Hepatocyte (in vitro differentiated cells): ENCODE data around the gene SCAMP5. TPM values are rescaled to one million over a fixed set of nuclear protein-coding genes. Genes with fewer than 3 reads are reported as not detected.
A peak's percentile ranks its signal among the peaks of the same experiment; 100 is the strongest.

ENCODE experiments used
- DNase-seq: peaks from one replicate; pipeline ENCODE4 v3.0.0-alpha.2; 2016; ENCODE audit warnings: low spot score
- H2AFZ ChIP-seq: fragments of 200-600 bp; sonication (generic); 2 replicates; pipeline ENCODE4 v1.6.0; 2016; ENCODE audit warnings: antibody characterized with exemption, mild to moderate bottlenecking
- H3K27ac ChIP-seq: fragments of 200-600 bp; sonication (generic); 2 replicates; pipeline ENCODE4 v1.5.1; 2016; ENCODE audit warnings: mild to moderate bottlenecking
- H3K27me3 ChIP-seq: fragments of 200-600 bp; sonication (generic); 2 replicates; pipeline ENCODE4 v1.6.1; 2016
- H3K36me3 ChIP-seq: fragments of 200-600 bp; sonication (generic); replicated peaks from 2 replicates; pipeline ENCODE4 v1.5.1; 2016; ENCODE audit warnings: low read depth; ENCODE audit not compliant: insufficient read depth
- H3K4me1 ChIP-seq: fragments of 200-600 bp; sonication (generic); 2 replicates; pipeline ENCODE4 v1.5.1; 2016; ENCODE audit warnings: mild to moderate bottlenecking, moderate library complexity; ENCODE audit not compliant: insufficient read depth
- H3K4me2 ChIP-seq: fragments of 200-600 bp; sonication (generic); 2 replicates; pipeline ENCODE4 v1.6.0; 2016
- H3K4me3 ChIP-seq: fragments of 200-600 bp; sonication (generic); 2 replicates; pipeline ENCODE4 v1.5.1; 2016; ENCODE audit warnings: mild to moderate bottlenecking
- H3K79me2 ChIP-seq: fragments of 200-600 bp; sonication (generic); 2 replicates; pipeline ENCODE4 v1.6.0; 2017; ENCODE audit warnings: mild to moderate bottlenecking
- H3K9me2 ChIP-seq: fragments of 200-600 bp; sonication (generic); replicated peaks from 2 replicates; pipeline ENCODE4 v1.6.0; 2017; ENCODE audit warnings: mild to moderate bottlenecking; ENCODE audit not compliant: insufficient read depth
- H3K9me3 ChIP-seq: fragments of 200-600 bp; sonication (generic); 2 replicates; pipeline ENCODE4 v1.5.1; 2016; ENCODE audit warnings: low read depth, mild to moderate bottlenecking
- H4K20me1 ChIP-seq: fragments of 200-600 bp; sonication (generic); 2 replicates; pipeline ENCODE4 v1.6.0; 2016; ENCODE audit warnings: mild to moderate bottlenecking; ENCODE audit not compliant: insufficient read depth, poor library complexity, severe bottlenecking
- CTCF ChIP-seq: fragments of 200-600 bp; sonication (generic); IDR thresholded peaks from 2 replicates; pipeline ENCODE4 v1.5.1; 2016; ENCODE audit warnings: antibody characterized with exemption, mild to moderate bottlenecking; ENCODE audit not compliant: poor library complexity
- EZH2 ChIP-seq: fragments of 200-600 bp; sonication (generic); IDR thresholded peaks from 2 replicates; pipeline ENCODE4 v1.6.1; 2016; ENCODE audit warnings: antibody characterized with exemption, mild to moderate bottlenecking, borderline replicate concordance
- EZH2phosphoT487 ChIP-seq: fragments of 200-600 bp; sonication (generic); IDR thresholded peaks from one replicate; pipeline ENCODE4 v1.6.1; 2018; ENCODE audit warnings: antibody characterized with exemption, mild to moderate bottlenecking, low read depth, moderate library complexity; ENCODE audit not compliant: unreplicated experiment, severe bottlenecking
- WGBS: methylation state at CpG from one replicate; pipeline ENCODE4 v1.1.6; 2016; ENCODE audit warnings: low lambda C conversion rate; ENCODE audit errors: missing lambda C conversion rate; 5-methylcytosine and 5-hydroxymethylcytosine counted together
- polyA plus RNA-seq: library from polyadenylated mRNA; unstranded; fragments of >200 nt; fragmentation: Nextera tagmentation; extraction: Ambion mirVana; gene quantifications from 2 replicates; pipeline ENCODE4 v1.2.1, GENCODE V29; 2016
- total RNA-seq: library from RNA; depleted of rRNA; stranded (reverse); fragments of >200 nt; gene quantifications from 2 replicates; pipeline ENCODE4 v1.2.3, GENCODE V29; 2014

SCAMP5 gene
- total and polyA plus RNA-seq, 2 experiments from 2014 or later, result 10.6 to 18.8 TPM

- H3K27ac ChIP-seq, result no peak overlapping the region
Measured at GRCh38 chr15:75032395-75032794, 37.0 kb downstream of the SCAMP5 start.

GRCh38 chr15:75033809-75034208 lies 38.4 kb downstream of the SCAMP5 start:
- H3K27ac ChIP-seq, result no peak overlapping the region
- no peak overlapping the region for H3K4me3 ChIP-seq
- H4K20me1 ChIP-seq, result no peaks in the 10 kb centered on the region
- no peaks in the 10 kb centered on the region for H3K9me3 ChIP-seq
- DNase-seq, result no peak
- no peaks in the 10 kb centered on the region for H3K36me3 ChIP-seq
- TF ChIP-seq EZH2 (no peak), EZH2phosphoT487 (no peak), CTCF (no peak)
- 83% methylated on average over 6 of the region's 6 CpGs for WGBS
- no peaks in the 10 kb centered on the region for H3K9me2 ChIP-seq
- H3K4me1 ChIP-seq, result peaks cover 33% of the 10 kb centered on the region
- peaks cover 31% of the 10 kb centered on the region for H3K79me2 ChIP-seq
- no peak overlapping the region for H2AFZ ChIP-seq
- H3K4me2 ChIP-seq, result no peak overlapping the region
- no peaks in the 10 kb centered on the region for H3K27me3 ChIP-seq

More at GRCh38 chr15:75032395-75032794, 37.0 kb downstream of the SCAMP5 start:
- Histone ChIP-seq H3K9me2 (no peaks in the 10 kb centered on the region), H3K4me2 (no peak overlapping the region), H2AFZ (no peak overlapping the region), H3K9me3 (no peaks in the 10 kb centered on the region), H3K36me3 (no peaks in the 10 kb centered on the region), H3K79me2 (peaks cover 29% of the 10 kb centered on the region), H3K27me3 (no peaks in the 10 kb centered on the region), H3K4me3 (no peak overlapping the region), H4K20me1 (no peaks in the 10 kb centered on the region), H3K4me1 (peaks cover 33% of the 10 kb centered on the region)
- 95% methylated on average over 2 of the region's 2 CpGs for WGBS
- no peak for DNase-seq
- TF ChIP-seq CTCF, result no peak
- no peak for TF ChIP-seq EZH2phosphoT487
- no peak for TF ChIP-seq EZH2

- no peak for DNase-seq
- peaks cover 31% of the 10 kb centered on the region for H3K4me1 ChIP-seq
- H3K4me3 ChIP-seq, result no peak overlapping the region
- no peaks in the 10 kb centered on the region for H3K9me2 ChIP-seq
- H3K36me3 ChIP-seq, result no peaks in the 10 kb centered on the region
- H3K27ac ChIP-seq, result no peak overlapping the region
- H3K79me2 ChIP-seq, result peaks cover 30% of the 10 kb centered on the region
- H3K4me2 ChIP-seq, result no peak overlapping the region
- WGBS, result over 99% methylated on average over 8 of the region's 8 CpGs
- TF ChIP-seq EZH2 (no peak), EZH2phosphoT487 (no peak), CTCF (no peak)
- H2AFZ ChIP-seq, result no peak overlapping the region
- no peaks in the 10 kb centered on the region for H4K20me1 ChIP-seq
- H3K27me3 ChIP-seq, result no peaks in the 10 kb centered on the region
- no peaks in the 10 kb centered on the region for H3K9me3 ChIP-seq
Measured at GRCh38 chr15:75034615-75035014, 39.3 kb downstream of the SCAMP5 start.

GRCh38 chr15:75036212-75036616 lies 40.9 kb downstream of the SCAMP5 start:
- DNase-seq, result peak; percentile 80
- Histone ChIP-seq H3K4me1 (peaks cover 23% of the 10 kb centered on the region), H3K27me3 (no peaks in the 10 kb centered on the region), H3K4me2 (no peak overlapping the region), H2AFZ (no peak overlapping the region), H3K36me3 (no peaks in the 10 kb centered on the region), H3K79me2 (peaks cover 28% of the 10 kb centered on the region), H4K20me1 (no peaks in the 10 kb centered on the region), H3K9me2 (no peaks in the 10 kb centered on the region), H3K27ac (peak overlapping the region; percentile 39), H3K4me3 (no peak overlapping the region), H3K9me3 (no peaks in the 10 kb centered on the region)
- WGBS, result 57% methylated on average over 2 of the region's 2 CpGs
- TF ChIP-seq EZH2 (no peak), EZH2phosphoT487 (no peak)
